Gastroesophageal sphincter (tissue), 4 donors: Measurements from ENCODE around the gene ARFGEF2. TPM values are rescaled to one million over a fixed set of nuclear protein-coding genes. Genes with fewer than 3 reads are reported as not detected.

Experiments used
- ATAC-seq: fragments of 150-250 bp; one replicate; pipeline ENCODE4 v1.9.1; 2016; ENCODE audit warnings: mild to moderate bottlenecking, moderate library complexity
- H3K27ac ChIP-seq, 4 donors: fragments of 200-600 bp; sonication (generic) in 3 of 4; 1 replicate in 3 of 4; 2 replicates in 1 of 4; pipeline ENCODE4 v1.5.1; 2016 to 2019
- H3K27me3 ChIP-seq: fragments of 200-600 bp; sonication (generic); one replicate; pipeline ENCODE4 v1.5.1; 2019
- H3K36me3 ChIP-seq, 2 donors: fragments of 200-600 bp; sonication (generic); one replicate each; pipeline ENCODE4 v1.5.1; 2019; ENCODE audit warnings: control low read depth in 1 of 2
- H3K4me1 ChIP-seq, 3 donors: fragments of 200-600 bp; sonication (generic); 1 replicate in 2 of 3; 2 replicates in 1 of 3; pipeline ENCODE4 v1.5.1; 2016 to 2019; ENCODE audit warnings: control low read depth in 2 of 3
- H3K4me3 ChIP-seq, 2 donors: fragments of 200-600 bp; sonication (generic); one replicate each; pipeline ENCODE4 v1.5.1; 2019; ENCODE audit warnings: mild to moderate bottlenecking in 1 of 2, moderate library complexity in 1 of 2
- H3K9me3 ChIP-seq, 3 donors: fragments of 200-600 bp; sonication (generic); one replicate each; pipeline ENCODE4 v1.5.1; 2017 to 2019; ENCODE audit warnings: control low read depth in 2 of 3
- CTCF ChIP-seq, 4 experiments: fragments of 200-600 bp in 2 of 4; fragments of 450-650 bp in 2 of 4; sonication (generic) in 1 of 4; IDR thresholded peaks; one replicate each; pipeline ENCODE4 v1.5.1; 2017 to 2019; ENCODE audit warnings: antibody characterized with exemption in 4 of 4, mild to moderate bottlenecking in 2 of 4, moderate library complexity in 2 of 4
- EP300 ChIP-seq: sonication (generic); formaldehyde crosslinking; IDR thresholded peaks from one replicate; pipeline ENCODE4 v1.6.1; 2017; ENCODE audit warnings: antibody characterized with exemption, mild to moderate bottlenecking
- POLR2A ChIP-seq, 2 donors: fragments of 450-650 bp; IDR thresholded peaks; one replicate each; pipeline ENCODE4 v1.6.1; 2017; ENCODE audit warnings: antibody characterized with exemption in 2 of 2, mild to moderate bottlenecking in 2 of 2, moderate library complexity in 1 of 2
- POLR2AphosphoS5 ChIP-seq: sonication (generic); formaldehyde crosslinking; IDR thresholded peaks from one replicate; pipeline ENCODE4 v1.6.1; 2017; ENCODE audit warnings: antibody characterized with exemption
- WGBS, 2 donors: methylation state at CpG; one replicate each; pipeline ENCODE4 v1.1.5; 2018; ENCODE audit warnings: low coverage in 1 of 2; 5-methylcytosine and 5-hydroxymethylcytosine counted together
- total RNA-seq, 4 donors: library from RNA; depleted of rRNA; stranded (reverse); fragments of >200 nt; gene quantifications; one replicate each; pipeline ENCODE4 v1.1.0, GENCODE V29; 2016

The ARFGEF2 gene
- total RNA-seq, 4 donors from 2014 or later = 42.6 to 101 (median 51.3) TPM

GRCh38 chr20:48986899-48987298 is 65.4 kb downstream of the ARFGEF2 start:
- peaks cover 21 to 100% of the 10 kb centered on the region in 2 donors for H3K36me3 ChIP-seq
- H3K27me3 ChIP-seq = no peaks in the 10 kb centered on the region
- peaks cover 0 to 6% (median 0%) of the 10 kb centered on the region in 3 donors for H3K9me3 ChIP-seq
- ATAC-seq = no peak
- H3K4me3 ChIP-seq = no peak overlapping the region
- TF ChIP-seq POLR2AphosphoS5 (no peak), CTCF (IDR thresholded peaks at IDR 0.05) (no peak), EP300 (no peak), POLR2A (IDR thresholded peaks at IDR 0.05) (no peak)
- no peak overlapping the region for H3K27ac ChIP-seq
- WGBS, 2 donors = 44 to 51% methylated on average over 1 to 2 of the region's 2 CpGs
- no peaks in the 10 kb centered on the region for H3K4me1 ChIP-seq

GRCh38 chr20:48990467-48990866 is 69.0 kb downstream of the ARFGEF2 start:
- 92% methylated on average over 1 of the region's 1 CpG; no CpG with 5 or more reads in 1 of the 2 donors for WGBS, 2 donors
- H3K4me3 ChIP-seq = no peak overlapping the region
- no peaks in the 10 kb centered on the region for H3K9me3 ChIP-seq
- H3K36me3 ChIP-seq = peaks cover 23 to 100% of the 10 kb centered on the region in 2 donors
- no peaks in the 10 kb centered on the region for H3K4me1 ChIP-seq
- ATAC-seq = no peak
- TF ChIP-seq CTCF (IDR thresholded peaks at IDR 0.05) = no peak
- TF ChIP-seq POLR2A (IDR thresholded peaks at IDR 0.05) = no peak
- TF ChIP-seq EP300 = no peak
- no peak for TF ChIP-seq POLR2AphosphoS5
- H3K27me3 ChIP-seq = no peaks in the 10 kb centered on the region
- no peak overlapping the region for H3K27ac ChIP-seq

GRCh38 chr20:48995589-48995988 is 74.1 kb downstream of the ARFGEF2 start:
- Histone ChIP-seq H3K9me3 (no peaks in the 10 kb centered on the region), H3K27me3 (no peaks in the 10 kb centered on the region), H3K4me1 (no peaks in the 10 kb centered on the region), H3K36me3 (peaks cover 14 to 100% of the 10 kb centered on the region in 2 donors), H3K4me3 (no peak overlapping the region), H3K27ac (no peak overlapping the region)
- no peak for ATAC-seq
- 80 to 85% methylated on average over 3 to 4 of the region's 4 CpGs for WGBS, 2 donors
- TF ChIP-seq POLR2AphosphoS5 (no peak), CTCF (IDR thresholded peaks at IDR 0.05) (no peak), EP300 (no peak), POLR2A (IDR thresholded peaks at IDR 0.05) (no peak)

GRCh38 chr20:48999890-49000870 is 78.7 kb downstream of the ARFGEF2 start:
- H3K4me1 ChIP-seq = no peaks in the 10 kb centered on the region
- no peak for ATAC-seq
- H3K4me3 ChIP-seq = no peak overlapping the region
- H3K9me3 ChIP-seq = no peaks in the 10 kb centered on the region
- no peaks in the 10 kb centered on the region for H3K27me3 ChIP-seq
- no peak overlapping the region for H3K27ac ChIP-seq
- no peak for TF ChIP-seq POLR2A (IDR thresholded peaks at IDR 0.05)
- TF ChIP-seq CTCF (IDR thresholded peaks at IDR 0.05) = no peak
- TF ChIP-seq EP300 = no peak
- no peak for TF ChIP-seq POLR2AphosphoS5
- 54 to 56% methylated on average over 3 of the region's 3 CpGs for WGBS, 2 donors
- H3K36me3 ChIP-seq = peaks cover 4 to 97% of the 10 kb centered on the region in 2 donors
